ENCODE data around the gene PTPRD. TPM values are rescaled to one million over a fixed set of nuclear protein-coding genes. Genes with fewer than 3 reads are reported as not detected.
"Not testable (repeated sequence)": the region's sequence is repeated elsewhere in the genome, so short reads cannot be mapped to it uniquely, and the experiment has no call there.

Gene PTPRD
- total RNA-seq, 1 donor from 2014 or later, result not detected

DNA sequence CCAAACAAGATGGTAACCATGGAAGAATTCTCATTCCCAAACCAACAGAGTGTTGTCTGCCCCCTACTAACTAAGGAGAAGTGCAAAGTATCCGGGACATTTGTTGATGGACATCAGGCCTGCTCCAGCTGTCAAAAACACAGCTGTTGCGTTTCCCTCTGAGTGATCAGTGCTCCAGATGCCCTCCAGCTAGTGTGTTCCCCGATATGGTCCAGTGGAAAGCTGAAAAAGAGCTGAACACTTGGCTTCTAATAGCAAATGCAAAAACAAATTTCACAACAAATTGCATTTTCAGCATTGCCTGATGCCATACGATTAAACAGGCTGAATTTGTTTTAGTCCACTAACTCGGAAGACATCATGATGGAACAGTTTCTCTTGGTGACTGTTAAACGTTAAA lies 1398.7 kb downstream of the PTPRD start:
- intact Hi-C loops (cut with micrococcal nuclease), result no loop called here

DNA sequence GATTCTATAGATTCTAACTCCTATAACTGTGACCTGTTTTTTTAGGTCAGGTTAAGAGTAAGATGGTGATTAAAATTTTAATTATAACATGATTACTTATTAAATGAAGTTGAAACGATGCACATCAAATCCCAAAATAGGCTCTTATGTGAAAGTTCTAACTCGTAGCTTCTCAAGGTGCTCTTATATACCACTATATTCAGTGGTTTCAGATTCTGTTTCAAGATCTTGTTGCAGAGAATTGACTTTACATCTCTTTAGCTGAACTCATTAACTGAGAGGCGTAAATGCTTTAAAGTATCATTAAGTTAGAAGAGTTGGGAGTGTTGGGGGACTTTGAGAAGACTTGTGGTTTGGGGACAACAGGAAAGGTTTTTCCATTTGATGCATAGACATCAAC lies 1399.8 kb downstream of the PTPRD start:
- intact Hi-C loops (cut with micrococcal nuclease), result no loop called here

DNA sequence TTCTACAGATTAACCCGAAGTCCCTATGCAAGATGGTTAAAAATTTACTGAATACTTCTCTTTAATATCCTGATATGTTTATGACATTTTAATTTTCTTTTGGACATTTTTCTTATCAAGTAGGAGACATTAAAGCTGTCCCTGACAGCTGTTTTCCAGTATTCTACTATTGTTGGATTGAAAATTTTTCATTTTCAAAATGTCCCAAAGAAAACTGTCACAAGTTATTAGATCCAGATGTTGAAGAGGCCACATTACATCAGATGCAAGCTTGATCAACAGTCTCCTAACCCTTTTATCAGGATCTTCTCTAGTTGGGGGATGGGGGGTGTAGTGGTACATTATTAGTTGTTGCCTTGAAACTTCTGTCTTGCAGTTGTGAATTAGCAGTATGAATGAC lies 1410.5 kb downstream of the PTPRD start:
- intact Hi-C loops (cut with micrococcal nuclease), result no loop called here

DNA sequence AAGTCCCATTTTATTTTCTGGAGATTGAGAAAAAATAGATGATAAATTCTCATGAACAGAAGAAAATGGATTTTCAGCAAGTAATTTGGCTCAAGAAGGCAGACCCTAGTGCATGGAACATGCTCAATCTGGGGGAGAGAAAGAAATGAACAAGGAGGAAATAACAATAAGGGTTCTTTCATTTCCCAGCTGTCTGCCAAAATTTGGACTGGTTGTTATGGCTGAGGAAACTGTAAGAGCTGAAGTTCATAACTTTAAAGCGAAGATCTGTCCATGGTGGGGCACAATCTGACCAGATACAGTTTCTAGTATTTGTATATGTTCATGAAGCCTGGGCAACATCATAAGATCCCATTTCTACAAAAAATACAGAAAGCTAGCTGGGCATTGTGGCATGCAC lies 1426.7 kb downstream of the PTPRD start:
- intact Hi-C loops (cut with micrococcal nuclease), result no loop called here

DNA sequence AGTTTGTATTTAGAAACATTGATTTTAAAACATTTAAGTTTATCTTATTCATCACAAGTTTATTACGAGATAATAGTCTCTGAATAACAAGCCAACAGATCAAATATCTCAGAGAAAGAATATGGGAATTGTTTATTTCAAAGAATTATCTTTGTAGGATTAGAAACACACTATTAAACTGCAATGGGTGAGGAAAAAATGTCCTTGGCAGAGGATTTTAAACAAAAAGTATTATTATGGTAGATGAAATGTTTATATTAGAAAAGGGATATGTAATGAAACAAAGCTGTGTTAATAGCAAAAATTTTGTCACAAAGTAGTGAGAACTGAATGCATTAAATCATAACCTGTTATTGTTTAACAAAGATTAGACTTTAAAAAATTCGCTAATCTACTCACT lies 1430.4 kb downstream of the PTPRD start:
- intact Hi-C loops (cut with micrococcal nuclease), result no loop called here

DNA sequence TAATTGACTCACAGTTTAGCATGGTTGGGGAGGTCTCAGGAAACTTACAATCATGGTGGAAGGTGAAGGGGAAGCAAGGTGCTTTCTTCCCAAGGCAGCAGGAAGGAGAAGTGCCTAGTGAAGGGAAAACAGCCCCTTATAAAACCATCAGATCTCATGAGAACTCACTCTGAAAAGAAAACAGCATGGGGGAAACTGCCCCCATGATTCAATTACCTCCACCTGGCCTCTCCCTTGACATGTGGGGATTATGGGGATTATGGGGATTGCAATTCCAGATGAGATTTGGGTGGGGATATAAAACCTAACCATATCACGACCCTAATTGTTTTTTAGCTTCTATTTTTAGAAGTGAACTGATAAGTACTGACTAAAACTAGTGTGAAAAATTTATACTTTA lies 1435.7 kb downstream of the PTPRD start:
- intact Hi-C loops (cut with micrococcal nuclease), result no loop called here

DNA sequence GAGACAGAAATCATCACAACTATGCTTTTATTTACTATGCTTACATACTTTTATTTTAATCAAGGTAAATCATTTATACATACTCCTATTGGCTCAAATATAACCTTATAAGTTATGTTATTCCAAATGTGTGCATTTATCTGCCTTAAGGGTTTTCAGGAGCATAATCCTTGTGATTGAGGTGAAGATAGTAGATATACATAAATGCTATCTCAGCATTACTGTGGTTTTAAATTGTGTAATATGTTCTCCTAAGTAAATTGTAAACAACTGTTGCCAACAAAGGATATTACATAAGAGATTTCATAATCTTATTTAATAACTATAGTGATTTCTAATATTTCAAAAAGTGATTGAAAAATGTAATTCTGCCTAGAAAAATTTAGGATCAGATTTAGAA lies 1438.4 kb downstream of the PTPRD start:
- intact Hi-C loops (cut with micrococcal nuclease), result no loop called here

DNA sequence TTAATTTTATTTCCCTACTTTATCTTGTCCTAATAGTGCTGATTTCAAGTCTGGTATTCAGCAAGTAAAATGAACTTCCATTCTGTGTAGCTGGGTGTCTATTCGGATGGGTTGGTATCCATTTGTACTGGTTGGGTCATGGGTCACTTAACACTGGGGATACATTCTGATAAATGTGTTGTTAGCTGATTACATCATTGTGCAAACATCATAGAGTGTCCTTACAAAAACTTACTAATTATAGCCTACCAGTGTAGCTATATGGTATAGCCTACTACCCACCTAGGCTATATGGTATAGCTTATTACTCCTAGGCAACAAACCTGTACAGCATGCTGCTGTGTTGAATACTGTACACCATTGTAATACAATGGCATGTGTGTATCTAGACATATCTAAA lies 1439.5 kb downstream of the PTPRD start:
- intact Hi-C loops (cut with micrococcal nuclease), result no loop called here

DNA sequence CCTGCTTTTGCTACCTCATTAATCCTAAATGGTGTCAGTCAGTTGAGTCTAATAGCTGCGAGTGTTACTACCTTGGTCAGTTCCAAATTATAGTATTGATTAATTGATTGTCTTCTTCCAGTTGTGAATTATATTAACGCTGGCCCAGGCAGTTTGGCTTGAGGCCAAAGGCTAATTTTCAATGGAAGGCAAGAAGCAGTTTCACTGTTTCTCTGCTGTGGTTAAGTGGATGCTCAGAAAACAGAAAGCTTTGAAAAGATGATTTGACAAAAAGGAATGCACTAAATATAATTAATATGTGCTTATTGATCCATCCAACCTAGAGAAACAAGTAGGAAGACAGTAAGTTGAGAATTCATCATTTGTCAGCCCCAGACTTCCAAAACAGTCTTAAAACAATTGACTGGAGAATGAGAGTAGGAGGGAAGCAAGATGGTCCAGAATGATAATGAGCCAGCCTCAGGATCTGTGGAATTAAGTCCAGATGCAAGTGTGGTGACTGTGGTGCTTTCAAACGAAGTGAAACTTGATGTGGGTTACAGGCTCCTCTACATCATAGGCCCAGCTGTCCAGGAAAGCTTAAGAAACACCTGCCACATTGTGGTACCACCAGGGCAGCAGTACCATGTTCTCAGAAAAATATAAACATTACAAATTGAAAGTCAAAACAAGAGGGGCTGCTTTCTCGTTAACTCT lies 1442.2 kb downstream of the PTPRD start:
- intact Hi-C loops (cut with micrococcal nuclease), result no loop called here

DNA sequence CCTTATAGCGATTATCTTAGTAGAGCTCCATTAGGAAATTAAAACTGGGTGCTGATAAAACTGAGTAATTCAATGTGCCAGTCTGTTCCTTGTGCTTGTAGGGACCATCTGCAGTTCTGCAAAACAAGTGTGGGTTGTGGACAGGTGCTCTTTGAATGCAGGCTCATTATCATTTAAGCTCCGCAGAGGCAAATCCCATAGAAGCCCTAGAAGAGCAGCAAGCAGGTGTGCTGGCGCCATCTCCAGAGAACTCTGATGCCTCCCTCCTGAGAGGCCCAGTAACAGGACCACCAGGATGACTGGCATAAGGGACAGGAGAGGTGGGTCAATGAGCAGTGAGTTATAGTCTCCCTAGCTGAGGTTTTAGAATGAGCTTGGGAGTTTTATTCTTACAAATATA lies 1470.8 kb downstream of the PTPRD start:
- intact Hi-C loops (cut with micrococcal nuclease), result no loop called here

DNA sequence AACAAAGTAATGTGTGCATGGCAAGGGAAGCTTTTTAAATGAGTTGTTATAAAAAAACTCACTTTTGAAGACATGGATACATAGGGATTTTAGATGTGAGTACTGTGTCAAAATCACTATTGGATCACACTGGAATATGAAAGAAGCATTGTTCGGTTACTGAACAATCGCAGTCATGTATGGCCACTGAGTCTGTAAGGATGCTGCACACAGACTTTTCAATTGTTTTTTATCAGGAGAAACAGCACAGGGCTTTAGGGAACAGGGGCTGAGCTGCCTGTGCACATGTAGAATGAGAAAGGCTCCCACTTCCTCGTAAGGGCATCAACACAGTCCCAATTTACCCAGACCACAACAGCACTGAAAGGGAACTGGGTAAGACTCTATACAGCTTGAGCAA lies 1479.3 kb downstream of the PTPRD start:
- intact Hi-C loops (cut with micrococcal nuclease), result no loop called here

DNA sequence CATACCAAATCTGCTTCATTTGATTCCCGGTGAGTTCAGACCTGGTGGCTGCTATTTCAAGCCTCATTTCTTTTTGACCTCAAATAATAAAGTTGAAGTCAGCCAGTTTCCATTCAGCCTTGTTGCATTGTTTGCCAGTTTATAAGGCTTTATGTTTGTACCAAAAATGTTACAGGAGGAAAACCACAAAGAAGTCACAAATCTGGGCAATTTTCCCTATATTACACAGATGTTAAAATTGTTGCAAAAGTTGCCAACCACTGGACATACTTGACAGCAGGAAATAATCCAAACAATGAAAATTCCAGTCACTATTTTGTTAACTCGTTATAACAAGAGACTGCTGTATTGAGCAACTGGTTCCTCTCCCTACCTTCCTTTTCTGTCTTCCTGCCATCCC lies 1488.2 kb downstream of the PTPRD start:
- intact Hi-C loops (cut with micrococcal nuclease), result no loop called here

DNA sequence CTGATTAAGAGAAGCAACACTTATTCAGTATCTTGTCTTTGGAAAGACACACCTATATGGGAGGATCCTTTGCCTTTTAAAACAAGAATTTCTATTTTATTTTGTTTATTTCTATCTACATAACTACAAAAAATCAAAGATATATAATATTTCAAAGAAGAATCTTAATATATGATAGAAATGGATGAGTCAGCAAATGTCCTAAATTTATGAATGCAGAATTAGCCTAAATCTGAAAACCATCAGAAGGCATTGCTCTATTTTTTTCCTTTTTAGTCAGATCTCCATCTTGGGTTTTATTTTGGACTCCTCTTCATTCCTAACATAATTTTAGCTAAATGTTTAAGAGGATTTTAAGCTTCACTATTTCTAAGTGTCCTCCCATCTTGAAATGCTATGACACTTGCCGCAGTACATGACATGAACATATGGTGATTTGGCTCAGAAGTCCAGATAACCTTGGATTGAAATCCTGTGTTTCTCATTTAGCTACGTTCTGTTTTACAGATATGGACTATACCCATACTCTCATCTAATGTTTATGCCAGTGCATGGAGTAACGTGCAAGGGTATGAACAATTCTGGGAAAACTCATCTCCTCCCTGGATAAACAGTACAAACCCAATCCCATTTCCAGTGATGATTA lies 1490.4 kb downstream of the PTPRD start:
- intact Hi-C loops (cut with micrococcal nuclease), result no loop called here

DNA sequence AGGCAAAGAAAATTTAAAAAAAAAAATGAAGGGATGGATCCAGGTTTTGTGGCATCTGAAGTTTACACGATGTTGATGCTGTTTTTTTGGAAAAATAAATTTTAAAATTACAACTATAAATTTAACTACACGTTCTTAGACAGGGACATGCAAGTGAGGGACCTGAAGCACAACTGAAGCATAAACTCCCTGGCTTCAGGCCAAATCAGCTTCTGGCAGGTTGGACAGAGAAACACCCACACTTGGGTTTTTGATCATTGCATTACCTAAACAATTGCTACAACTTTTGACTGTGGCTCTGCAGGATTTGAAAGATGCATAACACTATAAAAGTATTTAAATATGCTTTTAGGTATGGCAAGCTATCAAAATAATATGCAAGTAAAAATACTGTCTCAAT lies 1494.9 kb downstream of the PTPRD start:
- intact Hi-C loops (cut with micrococcal nuclease), result no loop called here

DNA sequence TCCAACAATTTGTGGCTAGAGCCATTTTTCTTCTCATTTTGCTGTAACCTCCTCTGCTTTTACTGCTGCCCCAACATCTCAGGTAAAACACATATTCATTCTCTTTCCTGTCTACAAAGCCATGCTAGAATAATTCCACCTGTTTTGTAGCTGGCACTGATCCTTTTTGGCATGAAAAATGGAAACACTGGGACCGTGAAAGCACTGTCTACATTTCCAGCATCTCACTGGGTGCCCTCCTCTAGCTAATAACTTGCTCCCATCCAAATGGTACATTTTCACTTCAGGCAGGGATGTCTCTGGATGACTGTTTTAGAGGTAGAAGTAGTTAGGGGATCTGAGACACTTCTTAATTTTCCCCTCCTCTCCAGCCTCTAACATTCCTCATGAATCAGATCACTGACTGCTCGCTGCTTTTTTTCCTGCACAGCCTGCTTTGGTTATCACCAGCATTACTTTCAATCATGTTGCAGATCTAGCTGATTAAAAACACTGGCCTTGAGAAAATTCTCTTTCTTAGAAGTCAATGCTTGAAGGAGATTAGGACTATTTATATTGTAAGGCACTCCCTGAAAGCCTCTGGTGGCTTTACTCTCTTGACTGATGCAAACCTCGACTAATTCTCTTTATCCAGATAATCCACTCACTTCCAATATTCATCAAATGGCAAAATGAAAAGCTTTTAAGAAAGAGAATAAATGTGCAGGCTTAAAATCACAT lies 1500.6 kb downstream of the PTPRD start:
- intact Hi-C loops (cut with micrococcal nuclease), result no loop called here

DNA sequence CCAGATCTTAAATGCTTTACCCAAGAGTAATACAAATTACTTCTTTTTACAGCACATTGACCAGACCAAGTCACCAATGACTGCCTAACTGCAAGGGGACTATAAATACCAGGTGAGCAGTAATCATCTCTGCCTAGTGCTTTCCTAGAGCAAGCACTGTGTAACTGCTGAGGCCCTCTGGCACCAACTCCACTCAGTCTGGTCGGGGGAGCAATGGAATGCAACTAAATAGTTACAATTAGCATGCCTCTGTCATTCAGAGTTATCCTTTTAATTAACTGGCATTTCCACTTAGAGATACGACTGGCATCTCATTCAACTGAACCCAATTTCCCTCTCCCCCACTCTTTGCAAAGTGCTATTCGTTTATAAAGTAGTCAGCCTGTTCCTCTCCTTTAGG lies 1504.2 kb downstream of the PTPRD start:
- intact Hi-C loops (cut with micrococcal nuclease), result loop anchor here (10.0 kb wide), 1 partner anchor 64 kb away; no protein-coding TSS in a partner anchor

DNA sequence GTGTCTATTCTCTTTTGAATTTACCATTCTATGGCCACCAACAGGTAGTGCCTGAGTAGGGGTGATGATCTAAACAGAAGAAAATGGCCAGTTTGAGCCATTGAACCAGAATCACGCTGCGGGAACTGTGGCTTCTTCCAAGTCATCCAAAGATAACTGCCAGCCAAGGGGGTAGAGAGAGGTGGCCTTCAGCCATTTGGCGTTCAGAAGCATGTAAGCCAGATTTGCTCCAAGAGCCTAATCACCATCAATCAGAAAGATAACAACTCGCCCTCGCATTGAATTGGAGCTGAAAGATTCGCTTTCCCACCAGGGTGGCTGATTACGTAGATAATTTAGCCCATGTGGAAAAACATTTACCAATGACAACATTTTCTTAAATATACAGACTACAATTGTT lies 1510.5 kb downstream of the PTPRD start:
- intact Hi-C loops (cut with micrococcal nuclease), result loop anchor here (10.0 kb wide), 1 partner anchor 57 kb away; no protein-coding TSS in a partner anchor

DNA sequence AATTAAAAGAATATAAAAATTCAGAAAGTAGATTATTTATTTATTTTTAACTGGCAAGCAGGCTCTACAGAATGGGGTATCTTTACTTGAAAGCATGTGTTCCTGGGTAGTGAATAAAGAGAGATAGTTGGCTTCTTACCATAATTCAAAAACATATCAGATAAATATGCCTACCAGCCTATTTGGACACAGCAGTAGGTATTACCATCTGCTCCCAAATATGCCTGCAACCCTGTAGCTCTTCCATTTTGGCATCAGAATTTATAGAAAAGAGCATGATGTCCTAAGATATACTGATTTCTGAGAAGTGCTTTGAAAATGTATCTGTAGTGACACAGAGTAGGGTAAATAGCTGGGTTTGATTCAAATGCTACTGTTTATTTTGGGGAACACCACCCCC lies 1512.7 kb downstream of the PTPRD start:
- intact Hi-C loops (cut with micrococcal nuclease), result loop anchor here (10.0 kb wide), 1 partner anchor 55 kb away; no protein-coding TSS in a partner anchor

DNA sequence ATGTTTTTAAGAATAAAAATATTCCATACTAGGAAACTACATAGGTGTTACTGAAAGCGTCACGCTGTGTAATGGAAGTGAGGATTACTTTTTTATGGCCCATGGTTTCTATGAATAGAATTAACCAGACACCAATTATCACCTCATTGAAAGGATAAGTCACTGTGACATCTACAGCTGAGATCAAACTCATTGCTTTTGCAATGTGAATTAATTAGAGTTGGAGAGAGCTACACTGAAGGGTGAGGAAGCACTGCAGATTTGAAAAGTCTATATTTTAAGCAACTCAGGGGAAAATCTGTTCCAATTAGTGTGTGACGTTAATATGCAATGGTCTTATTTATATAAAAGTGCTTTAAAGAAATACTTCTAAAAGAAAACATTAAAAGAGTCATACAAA lies 1513.2 kb downstream of the PTPRD start:
- intact Hi-C loops (cut with micrococcal nuclease), result loop anchor here (10.0 kb wide), 1 partner anchor 55 kb away; no protein-coding TSS in a partner anchor

DNA sequence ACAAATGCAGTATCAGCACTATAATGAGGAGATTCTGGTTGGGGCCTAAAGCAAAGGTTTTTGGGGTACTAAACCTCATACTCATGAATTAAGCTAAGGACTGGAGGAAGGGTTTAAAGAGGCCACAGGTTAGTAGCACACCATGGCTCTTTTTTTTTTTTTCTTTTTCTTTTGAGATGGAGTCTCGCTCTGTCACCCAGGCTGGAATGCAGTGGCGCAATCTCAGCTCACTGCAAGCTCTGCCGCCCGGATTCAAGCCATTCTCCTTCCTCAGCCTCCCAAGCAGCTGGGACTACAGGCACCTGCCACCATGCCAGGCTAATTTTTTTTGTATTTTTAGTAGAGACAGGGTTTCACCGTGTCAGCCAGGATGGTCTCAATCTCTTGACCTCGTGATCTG lies 1515.5 kb downstream of the PTPRD start:
- intact Hi-C loops (cut with micrococcal nuclease), result not testable (repeated sequence)

DNA sequence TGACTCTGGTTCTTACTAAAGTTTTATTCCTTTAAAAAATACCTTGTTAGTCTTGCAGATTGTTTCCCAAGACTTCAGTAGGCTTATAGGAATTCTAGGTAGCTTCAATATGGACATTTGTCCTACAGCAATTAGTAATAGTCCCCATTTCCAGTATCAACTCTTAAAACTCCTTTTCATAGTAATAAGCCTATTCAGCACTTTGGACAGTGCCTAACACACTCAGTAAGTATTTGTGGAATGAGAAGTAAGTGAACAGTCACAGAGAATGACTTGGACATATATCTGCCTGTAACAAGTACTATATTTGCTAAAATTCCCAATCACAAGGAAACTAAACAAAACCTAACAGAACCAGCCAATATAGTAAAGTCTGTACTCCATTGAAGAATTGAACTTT lies 1521.4 kb downstream of the PTPRD start:
- intact Hi-C loops (cut with micrococcal nuclease), result no loop called here

DNA sequence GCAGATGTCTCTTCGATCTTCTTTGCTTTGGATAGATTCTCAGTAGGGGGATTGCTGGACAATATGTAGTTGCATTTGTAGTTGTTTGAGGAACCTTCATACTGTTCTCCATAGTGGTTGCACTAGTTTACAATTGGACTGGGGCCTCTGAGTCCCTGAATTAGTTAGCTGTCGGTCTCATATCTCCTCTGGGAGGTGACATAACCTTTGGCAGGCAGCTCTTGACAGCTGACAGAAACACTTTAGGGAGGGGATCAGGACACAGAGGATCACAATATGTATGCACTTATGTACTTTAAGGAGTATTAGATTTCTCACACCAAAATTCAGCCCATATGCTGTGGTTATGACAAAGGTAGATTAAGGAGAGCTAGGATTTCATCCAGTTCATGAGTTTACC lies 1533.3 kb downstream of the PTPRD start:
- intact Hi-C loops (cut with micrococcal nuclease), result no loop called here

Measured in T-helper 1 cell treated with Interleukin-12 subunit alpha and Interleukin-12 subunit beta and Interleukin-4 antibody, amounts not matched to agents 30 ng/mL and 1 ng/mL, for 36 hours (primary cell).